Liver (tissue), 9 donors: Measurements from ENCODE around the gene SHB. TPM values are rescaled to one million over a fixed set of nuclear protein-coding genes. Genes with fewer than 3 reads are reported as not detected.

ENCODE experiments used
- DNase-seq: peaks from one replicate; pipeline ENCODE4 v3.0.0-alpha.2; 2017; ENCODE audit warnings: low spot score
- H3K27ac ChIP-seq, 2 donors: one replicate each; pipeline ENCODE4 v1.7.0; 2013; ENCODE audit warnings: inconsistent platforms in 2 of 2, low read length in 2 of 2, control low read depth in 1 of 2, low read depth in 1 of 2, mild to moderate bottlenecking in 1 of 2
- H3K27me3 ChIP-seq, 4 donors: one replicate each; pipeline versions ENCODE4 v1.6.1 to v1.7.0; 2013; ENCODE audit warnings: low read length in 3 of 4, inconsistent platforms in 1 of 4, mild to moderate bottlenecking in 1 of 4, moderate library complexity in 1 of 4; ENCODE audit not compliant: control insufficient read depth in 4 of 4, insufficient read depth in 4 of 4
- H3K36me3 ChIP-seq, 4 donors: one replicate each; pipeline versions ENCODE4 v1.6.1 to v1.7.0; 2013; ENCODE audit warnings: low read length in 3 of 4, mild to moderate bottlenecking in 3 of 4, low read depth in 1 of 4, moderate library complexity in 1 of 4; ENCODE audit not compliant: control insufficient read depth in 4 of 4, insufficient read depth in 3 of 4
- H3K4me1 ChIP-seq, 4 donors: one replicate each; pipeline versions ENCODE4 v1.6.1 to v1.7.0; 2013; ENCODE audit warnings: low read length in 3 of 4, mild to moderate bottlenecking in 3 of 4, moderate library complexity in 1 of 4; ENCODE audit not compliant: control insufficient read depth in 4 of 4, insufficient read depth in 4 of 4
- H3K4me3 ChIP-seq, 3 donors: one replicate each; pipeline versions ENCODE4 v1.6.1 to v1.7.0; 2013; ENCODE audit warnings: low read length in 3 of 3, control low read depth in 1 of 3, low read depth in 1 of 3, mild to moderate bottlenecking in 1 of 3
- H3K9ac ChIP-seq, 2 donors: one replicate each; pipeline ENCODE4 v1.7.0; 2013; ENCODE audit warnings: low read length in 2 of 2, mild to moderate bottlenecking in 2 of 2, moderate library complexity in 2 of 2, control low read depth in 1 of 2, low read depth in 1 of 2
- H3K9me3 ChIP-seq, 4 donors: one replicate each; pipeline versions ENCODE4 v1.6.1 to v1.7.0; 2013; ENCODE audit warnings: low read length in 3 of 4; ENCODE audit not compliant: control insufficient read depth in 4 of 4
- EGR1 ChIP-seq, 2 donors: IDR thresholded peaks; 2 replicates each; pipeline ENCODE4 v1.6.1; 2016 to 2018; ENCODE audit warnings: antibody characterized with exemption in 2 of 2, low read depth in 2 of 2
- FOXA1 ChIP-seq: IDR thresholded peaks from 2 replicates; pipeline ENCODE4 v1.6.1; 2016; ENCODE audit warnings: antibody characterized with exemption
- FOXA2 ChIP-seq: IDR thresholded peaks from 2 replicates; pipeline ENCODE4 v1.6.1; 2016; ENCODE audit warnings: antibody characterized with exemption
- GABPA ChIP-seq, 2 donors: IDR thresholded peaks in 1 of 2; conservative IDR thresholded peaks in 1 of 2; 2 replicates each; pipeline ENCODE4 v1.6.1; 2016; ENCODE audit warnings: antibody characterized with exemption in 2 of 2, mild to moderate bottlenecking in 1 of 2, moderate library complexity in 1 of 2
- HNF4A ChIP-seq, 2 donors: conservative IDR thresholded peaks; 2 replicates each; pipeline ENCODE4 v1.6.1; 2016; ENCODE audit warnings: antibody characterized with exemption in 2 of 2, mild to moderate bottlenecking in 2 of 2
- HNF4G ChIP-seq: IDR thresholded peaks from 2 replicates; pipeline ENCODE4 v1.6.1; 2016; ENCODE audit warnings: antibody characterized with exemption
- JUND ChIP-seq, 2 donors: IDR thresholded peaks; 2 replicates each; pipeline ENCODE4 v1.6.1; 2016; ENCODE audit warnings: antibody characterized with exemption in 2 of 2
- MAX ChIP-seq: IDR thresholded peaks from 2 replicates; pipeline ENCODE4 v1.6.1; 2016; ENCODE audit warnings: antibody characterized with exemption
- NR2F2 ChIP-seq: IDR thresholded peaks from 2 replicates; pipeline ENCODE4 v1.6.1; 2016; ENCODE audit warnings: antibody characterized with exemption
- RAD21 ChIP-seq, 2 donors: IDR thresholded peaks; 2 replicates each; pipeline ENCODE4 v1.6.1; 2016; ENCODE audit warnings: antibody characterized with exemption in 2 of 2, mild to moderate bottlenecking in 2 of 2
- REST ChIP-seq: IDR thresholded peaks from 2 replicates; pipeline ENCODE4 v1.6.1; 2016; ENCODE audit warnings: antibody characterized with exemption, mild to moderate bottlenecking
- RXRA ChIP-seq, 2 donors: IDR thresholded peaks; 2 replicates each; pipeline ENCODE4 v1.6.1; 2017 to 2018; ENCODE audit warnings: antibody characterized with exemption in 2 of 2, mild to moderate bottlenecking in 1 of 2
- YY1 ChIP-seq: IDR thresholded peaks from 2 replicates; pipeline ENCODE4 v1.6.1; 2016; ENCODE audit warnings: antibody characterized with exemption, mild to moderate bottlenecking
- ZBTB33 ChIP-seq: IDR thresholded peaks from 2 replicates; pipeline ENCODE4 v1.6.1; 2016; ENCODE audit warnings: antibody characterized with exemption
- WGBS: extraction: QIAGEN DNeasy Blood & Tissue Kit; methylation state at CpG from one replicate; pipeline ENCODE4 v1.1.7; 2013; 5-methylcytosine and 5-hydroxymethylcytosine counted together
- polyA plus RNA-seq, 2 donors: library from polyadenylated mRNA; stranded (reverse) in 1 of 2; unstranded in 1 of 2; fragments of 200-250 nt in 1 of 2; fragments of >200 nt in 1 of 2; fragmentation: Nextera tagmentation in 1 of 2; extraction: Ambion mirVana in 1 of 2; gene quantifications; one replicate each; pipeline versions ENCODE4 v1.2.1 to v1.2.3, GENCODE V29; 2013 to 2015
- total RNA-seq, 2 donors: library from RNA; depleted of rRNA; stranded (reverse); fragments of >200 nt; gene quantifications; one replicate each; pipeline ENCODE4 v1.2.3, GENCODE V29; 2014
- TF ChIP-seq, protein P1 (sequence below): fragments of 150-350 bp; IDR thresholded peaks from 2 replicates; pipeline ENCODE4 v1.5.1; 2017; ENCODE audit warnings: improper control_type of control experiment, low read depth, low read length; ENCODE audit not compliant: missing input control
- TF ChIP-seq, protein P2 (sequence below): IDR thresholded peaks from 2 replicates; pipeline ENCODE4 v1.6.1; 2016; ENCODE audit warnings: antibody characterized with exemption
- donor health status: healthy.
- donor health status: healthy.
- donor health status: healthy.
- donor health status: healthy.
- donor health status: healthy.

SHB gene
- total and polyA plus RNA-seq, 4 donors: 3.4 to 17.3 (median 7.0) TPM

DNA sequence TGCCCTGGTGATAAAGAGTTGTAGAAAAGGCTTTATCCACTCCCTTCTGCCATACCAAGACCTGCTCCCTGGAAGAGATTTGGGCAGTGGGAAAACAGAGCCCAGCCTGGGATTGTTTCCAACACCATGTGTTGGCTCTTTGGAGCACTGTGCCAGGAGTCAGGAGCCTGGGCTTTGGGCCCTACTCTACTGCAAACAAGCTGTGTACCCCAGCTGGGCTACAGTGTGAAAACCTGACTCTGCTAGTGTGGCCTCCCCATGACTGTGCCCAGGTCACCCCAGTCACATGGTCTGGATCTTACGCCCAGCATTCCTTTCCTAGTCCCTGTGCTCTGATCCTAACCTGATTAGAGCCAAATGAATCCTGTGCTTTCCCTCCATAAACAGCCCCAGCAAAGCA lies 39.3 kb upstream of the SHB start:
- Histone ChIP-seq H3K9me3 (no peaks in the 10 kb centered on the region), H3K27ac (no peak overlapping the region), H3K4me1 (no peaks in the 10 kb centered on the region), H3K27me3 (no peaks in the 10 kb centered on the region), H3K4me3 (no peak overlapping the region), H3K9ac (no peak overlapping the region), H3K36me3 (no peaks in the 10 kb centered on the region)
- DNase-seq: no peak
- TF ChIP-seq, protein P1, sequence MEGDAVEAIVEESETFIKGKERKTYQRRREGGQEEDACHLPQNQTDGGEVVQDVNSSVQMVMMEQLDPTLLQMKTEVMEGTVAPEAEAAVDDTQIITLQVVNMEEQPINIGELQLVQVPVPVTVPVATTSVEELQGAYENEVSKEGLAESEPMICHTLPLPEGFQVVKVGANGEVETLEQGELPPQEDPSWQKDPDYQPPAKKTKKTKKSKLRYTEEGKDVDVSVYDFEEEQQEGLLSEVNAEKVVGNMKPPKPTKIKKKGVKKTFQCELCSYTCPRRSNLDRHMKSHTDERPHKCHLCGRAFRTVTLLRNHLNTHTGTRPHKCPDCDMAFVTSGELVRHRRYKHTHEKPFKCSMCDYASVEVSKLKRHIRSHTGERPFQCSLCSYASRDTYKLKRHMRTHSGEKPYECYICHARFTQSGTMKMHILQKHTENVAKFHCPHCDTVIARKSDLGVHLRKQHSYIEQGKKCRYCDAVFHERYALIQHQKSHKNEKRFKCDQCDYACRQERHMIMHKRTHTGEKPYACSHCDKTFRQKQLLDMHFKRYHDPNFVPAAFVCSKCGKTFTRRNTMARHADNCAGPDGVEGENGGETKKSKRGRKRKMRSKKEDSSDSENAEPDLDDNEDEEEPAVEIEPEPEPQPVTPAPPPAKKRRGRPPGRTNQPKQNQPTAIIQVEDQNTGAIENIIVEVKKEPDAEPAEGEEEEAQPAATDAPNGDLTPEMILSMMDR: no peak
- no peak for TF ChIP-seq RAD21 (IDR thresholded peaks at IDR 0.05)
- TF ChIP-seq EGR1 (IDR thresholded peaks at IDR 0.05; ENCODE audit: low read depth in 2 of 2): no peak
- TF ChIP-seq, protein P2, sequence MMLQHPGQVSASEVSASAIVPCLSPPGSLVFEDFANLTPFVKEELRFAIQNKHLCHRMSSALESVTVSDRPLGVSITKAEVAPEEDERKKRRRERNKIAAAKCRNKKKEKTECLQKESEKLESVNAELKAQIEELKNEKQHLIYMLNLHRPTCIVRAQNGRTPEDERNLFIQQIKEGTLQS: no peak
- TF ChIP-seq YY1: no peak
- no peak for TF ChIP-seq ZBTB33
- no peak for TF ChIP-seq FOXA1
- no peak for TF ChIP-seq FOXA2
- no peak for TF ChIP-seq MAX
- TF ChIP-seq HNF4A (conservative IDR thresholded peaks at IDR 0.05): no peak
- no peak for TF ChIP-seq HNF4G
- no peak for TF ChIP-seq NR2F2
- no peak for TF ChIP-seq RXRA (IDR thresholded peaks at IDR 0.05)
- TF ChIP-seq GABPA (IDR thresholded peaks at IDR 0.05 in 1 of 2, conservative IDR thresholded peaks at IDR 0.05 in 1 of 2): no peak
- 98% methylated on average over 1 of the region's 1 CpG for WGBS

DNA sequence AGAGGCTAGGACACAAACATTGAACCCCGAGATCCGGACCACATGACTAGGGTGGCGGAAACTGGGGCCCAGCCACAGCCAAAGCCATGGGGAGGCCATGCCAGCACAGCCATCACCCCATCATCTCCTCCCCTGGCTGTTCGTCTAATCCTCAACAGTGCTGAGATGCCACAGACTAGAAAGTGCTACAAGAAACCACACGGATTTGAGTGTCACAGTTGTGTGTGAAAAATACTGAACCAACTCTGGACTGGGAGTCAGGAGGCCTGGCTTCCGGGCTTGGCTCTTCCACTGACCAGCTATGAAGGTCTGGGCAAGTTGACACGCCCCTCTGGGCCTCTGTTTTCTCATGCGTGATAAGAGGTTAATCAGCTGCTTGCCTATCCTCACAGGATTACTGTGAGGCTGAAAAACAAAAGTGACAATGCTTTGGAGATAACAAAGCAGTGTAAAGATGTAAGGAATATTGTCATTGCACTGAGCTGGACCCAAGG lies 38.8 kb upstream of the SHB start:
- H3K27ac ChIP-seq: no peak overlapping the region
- no peaks in the 10 kb centered on the region for H3K4me1 ChIP-seq
- WGBS: 88% methylated on average over 8 of the region's 8 CpGs
- H3K36me3 ChIP-seq: no peaks in the 10 kb centered on the region
- H3K9me3 ChIP-seq: no peaks in the 10 kb centered on the region
- H3K4me3 ChIP-seq: no peak overlapping the region
- H3K9ac ChIP-seq: no peak overlapping the region
- no peak for DNase-seq
- TF ChIP-seq GABPA (IDR thresholded peaks at IDR 0.05 in 1 of 2, conservative IDR thresholded peaks at IDR 0.05 in 1 of 2): no peak
- H3K27me3 ChIP-seq: no peaks in the 10 kb centered on the region

- no peaks in the 10 kb centered on the region for H3K9me3 ChIP-seq
- TF ChIP-seq JUND (IDR thresholded peaks at IDR 0.05) (no peak), REST (no peak), EGR1 (IDR thresholded peaks at IDR 0.05; ENCODE audit: low read depth in 2 of 2) (no peak), RXRA (IDR thresholded peaks at IDR 0.05) (no peak), FOXA2 (no peak), NR2F2 (no peak), HNF4A (conservative IDR thresholded peaks at IDR 0.05) (no peak), FOXA1 (no peak), MAX (no peak)
- TF ChIP-seq, protein P1: no peak
- no peaks in the 10 kb centered on the region for H3K36me3 ChIP-seq
- 92% methylated on average over 3 of the region's 3 CpGs for WGBS
- no peak for DNase-seq
- H3K4me1 ChIP-seq: no peaks in the 10 kb centered on the region
- H3K27ac ChIP-seq: no peak overlapping the region
- H3K27me3 ChIP-seq: no peaks in the 10 kb centered on the region
- H3K4me3 ChIP-seq: no peak overlapping the region
- no peak overlapping the region for H3K9ac ChIP-seq
Observed at GRCh38 chr9:38107405-38107804, 38.4 kb upstream of the SHB start.
